Nasal cavity respiratory epithelium epithelial cell of viscerocranial mucosa (primary cell): Measurements from ENCODE around the gene AASDHPPT. TPM values are rescaled to one million over a fixed set of nuclear protein-coding genes. Genes with fewer than 3 reads are reported as not detected.

Experiments used
- total RNA-seq: library from RNA; depleted of rRNA; stranded (reverse); fragments of >200 nt; gene quantifications from 2 replicates; pipeline ENCODE4 v1.2.3, GENCODE V29; 2014

The AASDHPPT gene, protein sequence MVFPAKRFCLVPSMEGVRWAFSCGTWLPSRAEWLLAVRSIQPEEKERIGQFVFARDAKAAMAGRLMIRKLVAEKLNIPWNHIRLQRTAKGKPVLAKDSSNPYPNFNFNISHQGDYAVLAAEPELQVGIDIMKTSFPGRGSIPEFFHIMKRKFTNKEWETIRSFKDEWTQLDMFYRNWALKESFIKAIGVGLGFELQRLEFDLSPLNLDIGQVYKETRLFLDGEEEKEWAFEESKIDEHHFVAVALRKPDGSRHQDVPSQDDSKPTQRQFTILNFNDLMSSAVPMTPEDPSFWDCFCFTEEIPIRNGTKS
- 70.1 and 80.5 TPM in 2 replicates for total RNA-seq

DNA sequence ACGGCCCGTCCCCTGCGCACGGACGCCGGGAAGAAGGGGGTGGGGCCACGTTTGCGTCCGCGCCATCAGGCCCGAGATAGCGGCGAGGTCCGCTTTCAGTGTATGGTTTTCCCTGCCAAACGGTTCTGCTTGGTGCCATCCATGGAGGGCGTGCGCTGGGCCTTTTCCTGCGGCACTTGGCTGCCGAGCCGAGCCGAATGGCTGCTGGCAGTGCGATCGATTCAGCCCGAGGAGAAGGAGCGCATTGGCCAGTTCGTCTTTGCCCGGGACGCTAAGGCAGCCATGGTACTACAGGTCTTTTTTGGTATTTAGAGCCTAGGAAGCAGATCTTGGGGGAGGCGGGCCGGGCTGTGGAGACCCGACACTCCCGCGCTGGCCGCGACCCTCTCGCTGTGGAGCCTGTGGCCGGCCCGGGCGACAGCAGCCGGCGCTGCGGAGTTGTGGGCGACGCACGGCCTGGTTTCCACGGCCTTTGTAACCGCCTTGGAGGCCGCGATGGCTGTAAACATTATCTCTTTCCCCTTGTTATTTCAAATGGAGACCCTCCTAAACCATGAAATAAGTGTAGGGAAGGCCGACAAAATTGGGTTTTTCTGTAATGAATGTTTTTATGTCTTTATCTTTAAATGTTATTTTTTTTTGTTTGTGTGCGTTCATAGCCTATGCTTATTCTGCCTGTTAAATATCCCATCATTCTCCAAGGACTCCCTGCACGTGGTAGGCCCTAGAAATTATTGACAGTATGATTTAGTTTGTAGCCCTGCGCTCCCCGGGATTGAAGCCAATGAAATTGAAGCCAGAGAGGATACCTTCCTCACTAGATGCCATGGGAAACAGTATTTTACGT is at the start of gene AASDHPPT:
AASDHPPT (plus strand) TSS at position 54 of the 847 bp plus-strand sequence; CDS start at position 103, 49 bp downstream.

DNA sequence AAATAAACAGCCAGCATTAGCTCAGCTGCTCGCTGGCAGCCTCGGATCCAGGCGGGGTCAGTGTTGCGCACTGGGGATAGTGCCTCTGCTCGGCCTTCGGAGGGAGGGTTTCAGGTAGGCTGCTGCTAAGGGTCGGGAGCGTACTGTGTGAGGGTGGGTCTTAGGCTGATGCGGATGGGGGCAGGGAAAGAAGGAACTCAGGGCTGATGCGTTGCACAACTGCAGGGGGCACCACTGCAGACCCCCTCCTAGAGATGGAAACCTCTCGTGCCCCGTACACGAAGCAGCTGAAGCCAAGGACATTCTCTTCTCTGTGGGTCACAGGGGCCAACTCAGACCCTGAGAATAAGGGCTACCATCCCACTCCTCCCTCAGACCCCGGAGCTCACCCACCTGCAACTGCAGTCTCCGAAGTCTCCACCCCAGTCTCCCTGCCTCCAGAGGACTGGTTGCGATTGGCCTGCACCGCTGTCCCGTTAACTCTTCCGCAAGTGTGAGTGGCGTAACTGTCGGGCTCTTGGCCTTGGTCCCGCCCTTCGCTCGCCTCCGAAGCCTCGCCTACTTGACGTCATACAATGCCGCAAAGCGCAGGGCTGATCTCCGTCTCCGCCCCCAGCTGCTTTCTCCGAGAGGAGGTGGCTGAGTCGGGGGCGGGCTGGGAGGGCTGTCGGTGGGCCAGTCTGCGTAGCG is 398 bp upstream of the AASDHPPT start, which contains the start of gene KBTBD3:
KBTBD3 (minus strand) TSS at position 429 of the 690 bp plus-strand sequence. CDS start 18,250 bp downstream, outside the sequence.

Other genes with a start within 250 kb of the AASDHPPT start
- gene MSANTD4, start 55.4 kb upstream of the AASDHPPT start, total RNA-seq = 31.1 and 38.1 TPM in 2 replicates
- 2.4 and 3.4 TPM in 2 replicates for gene KBTBD3, start 315 bp upstream of the AASDHPPT start, total RNA-seq